Transverse colon (tissue), 4 donors: ENCODE data around the gene CIT. TPM values are rescaled to one million over a fixed set of nuclear protein-coding genes. Genes with fewer than 3 reads are reported as not detected.

Experiments used
- DNase-seq: peaks from one replicate; pipeline ENCODE4 v3.0.0-alpha.2; 2019
- H3K27ac ChIP-seq, 4 donors: fragments of 200-600 bp; sonication (generic); 2 replicates each; pipeline ENCODE4 v1.5.1; 2016 to 2018; ENCODE audit warnings: inconsistent platforms in 4 of 4
- H3K27me3 ChIP-seq: fragments of 200-600 bp; sonication (generic); 2 replicates; pipeline ENCODE4 v1.5.1; 2017; ENCODE audit warnings: inconsistent platforms
- H3K36me3 ChIP-seq, 4 donors: fragments of 200-600 bp; sonication (generic); 2 replicates each; pipeline ENCODE4 v1.5.1; 2017 to 2019; ENCODE audit warnings: inconsistent platforms in 4 of 4
- H3K4me1 ChIP-seq, 4 donors: fragments of 200-600 bp; sonication (generic); 2 replicates each; pipeline ENCODE4 v1.5.1; 2017 to 2020; ENCODE audit warnings: inconsistent platforms in 4 of 4
- H3K4me3 ChIP-seq, 4 donors: fragments of 200-600 bp; sonication (generic); 1 replicate in 1 of 4; 2 replicates in 3 of 4; pipeline versions ENCODE4 v1.5.1 to v1.6.1; 2017 to 2019; ENCODE audit warnings: inconsistent platforms in 4 of 4
- H3K9me3 ChIP-seq, 2 donors: fragments of 200-600 bp; sonication (generic); 2 replicates each; pipeline ENCODE4 v1.5.1; 2017 to 2019; ENCODE audit warnings: inconsistent platforms in 2 of 2
- CTCF ChIP-seq, 5 experiments: fragments of 200-600 bp in 3 of 5; fragments of 450-650 bp in 2 of 5; sonication (generic) in 3 of 5; IDR thresholded peaks; 1 replicate in 2 of 5; 2 replicates in 3 of 5; pipeline ENCODE4 v1.5.1; 2016 to 2017; ENCODE audit warnings: antibody characterized with exemption in 5 of 5, inconsistent platforms in 3 of 5, mild to moderate bottlenecking in 2 of 5, moderate library complexity in 1 of 5
- EP300 ChIP-seq: sonication (generic); formaldehyde crosslinking; IDR thresholded peaks from one replicate; pipeline ENCODE4 v1.6.1; 2017; ENCODE audit warnings: antibody characterized with exemption, low read depth
- POLR2A ChIP-seq: fragments of 450-650 bp; IDR thresholded peaks from one replicate; pipeline ENCODE4 v1.6.1; 2016; ENCODE audit warnings: antibody characterized with exemption, mild to moderate bottlenecking, moderate library complexity
- POLR2AphosphoS5 ChIP-seq, 3 donors: sonication (generic); formaldehyde crosslinking; IDR thresholded peaks; one replicate each; pipeline ENCODE4 v1.6.1; 2016; ENCODE audit warnings: antibody characterized with exemption in 3 of 3
- WGBS, 2 donors: methylation state at CpG; one replicate each; pipeline ENCODE4 v1.1.5; 2018; ENCODE audit warnings: low coverage in 1 of 2; 5-methylcytosine and 5-hydroxymethylcytosine counted together
- in situ Hi-C, 4 donors: fragments of 200-750 bp; cut with MboI; loops; one replicate each; pipeline versions ENCODE4 v1.15.0 to v1.15.1; 2017; ENCODE audit warnings: low sequenced_read_pairs in 3 of 4, low pct_ligation_motif_present in 1 of 4, low pct_unique_long_range_greater_than_20kb in 1 of 4
- intact Hi-C: fragments of 100-400 bp; cut with DNase I; formaldehyde crosslinking; loops from one replicate; pipeline ENCODE4 v1.15.1; 2023; ENCODE audit warnings: low total_unique reads
- total RNA-seq, 4 donors: library from RNA; depleted of rRNA; stranded (reverse); fragments of >200 nt; gene quantifications; one replicate each; pipeline ENCODE4 v1.1.0, GENCODE V29; 2016

Gene CIT
- total RNA-seq, 4 donors from 2014 or later, result 1.1 to 51.1 (median 7.1) TPM

DNA sequence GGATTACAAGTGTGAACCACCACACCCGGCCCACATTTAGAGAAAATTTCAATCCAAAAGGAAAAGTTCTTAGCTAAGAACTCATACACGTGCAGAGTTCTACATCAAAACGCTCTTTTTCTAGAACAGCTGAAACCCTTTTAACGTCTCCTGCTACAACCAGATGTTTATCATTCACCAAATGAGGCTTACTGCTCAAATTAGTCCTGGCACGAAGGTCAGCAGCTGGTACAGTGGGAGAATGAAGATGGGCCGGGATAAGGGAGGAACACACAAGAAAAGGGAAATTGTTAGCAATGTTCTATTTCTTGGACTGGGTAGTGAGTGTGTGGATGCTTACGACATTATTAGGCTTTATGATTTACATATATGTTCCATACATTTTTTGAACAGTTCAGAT is 171.9 kb downstream of the CIT start:
- in situ Hi-C loops, result no loop called here
- 85 to 94% methylated on average over 6 to 7 of the region's 7 CpGs for WGBS, 2 donors

GRCh38 chr12:119704065-119704747 is 172.9 kb downstream of the CIT start:
- Histone ChIP-seq H3K27me3 (no peaks in the 10 kb centered on the region), H3K27ac (no peak overlapping the region), H3K4me3 (no peak overlapping the region), H3K36me3 (no peaks in the 10 kb centered on the region), H3K9me3 (no peaks in the 10 kb centered on the region), H3K4me1 (no peaks in the 10 kb centered on the region)
- 93% methylated on average over 3 to 16 of the region's 16 CpGs for WGBS, 2 donors
- TF ChIP-seq EP300 (no peak), POLR2A (no peak), POLR2AphosphoS5 (IDR thresholded peaks at IDR 0.05) (no peak), CTCF (IDR thresholded peaks at IDR 0.05) (no peak)
- no peak for DNase-seq
- intact Hi-C loops, result no loop called here
- in situ Hi-C loops, result no loop called here

More for the DNA sequence above, 171.9 kb downstream of the CIT start:
- TF ChIP-seq CTCF (IDR thresholded peaks at IDR 0.05), result no peak
- TF ChIP-seq POLR2A, result no peak
- TF ChIP-seq EP300, result no peak
- TF ChIP-seq POLR2AphosphoS5 (IDR thresholded peaks at IDR 0.05), result no peak
- Histone ChIP-seq H3K9me3 (no peaks in the 10 kb centered on the region), H3K27me3 (no peaks in the 10 kb centered on the region), H3K4me3 (no peak overlapping the region), H3K36me3 (no peaks in the 10 kb centered on the region), H3K4me1 (no peaks in the 10 kb centered on the region), H3K27ac (no peak overlapping the region)
- no peak for DNase-seq
- intact Hi-C loops, result no loop called here

GRCh38 chr12:119700078-119700477 is 177.0 kb downstream of the CIT start:
- Histone ChIP-seq H3K27ac (no peak overlapping the region), H3K9me3 (no peaks in the 10 kb centered on the region), H3K4me3 (no peak overlapping the region), H3K36me3 (no peaks in the 10 kb centered on the region), H3K4me1 (no peaks in the 10 kb centered on the region), H3K27me3 (no peaks in the 10 kb centered on the region)
- intact Hi-C loops (no loop called here), in situ Hi-C loops (no loop called here)
- no peak for TF ChIP-seq POLR2A
- no peak for TF ChIP-seq POLR2AphosphoS5 (IDR thresholded peaks at IDR 0.05)
- TF ChIP-seq CTCF (IDR thresholded peaks at IDR 0.05), result no peak
- no peak for TF ChIP-seq EP300
- DNase-seq, result no peak
- 97 to 100% methylated on average over 4 to 6 of the region's 6 CpGs for WGBS, 2 donors

- no peak overlapping the region for H3K4me3 ChIP-seq
- H3K27me3 ChIP-seq, result no peaks in the 10 kb centered on the region
- H3K9me3 ChIP-seq, result no peaks in the 10 kb centered on the region
- no peak for TF ChIP-seq POLR2A
- no peak for TF ChIP-seq POLR2AphosphoS5 (IDR thresholded peaks at IDR 0.05)
- TF ChIP-seq CTCF (IDR thresholded peaks at IDR 0.05), result no peak
- no peak for TF ChIP-seq EP300
- H3K36me3 ChIP-seq, result no peaks in the 10 kb centered on the region
- intact Hi-C loops (no loop called here), in situ Hi-C loops (no loop called here)
- DNase-seq, result no peak
- WGBS, 2 donors, result 97% methylated on average over 11 of the region's 11 CpGs; no CpG with 5 or more reads in 1 of the 2 donors
- peaks cover 0 to 8% (median 0%) of the 10 kb centered on the region in 4 donors for H3K4me1 ChIP-seq
- H3K27ac ChIP-seq, result no peak overlapping the region
Observed at GRCh38 chr12:119699199-119699760, 177.8 kb downstream of the CIT start.
